Measurements from ENCODE around the gene MGMT. TPM values are rescaled to one million over a fixed set of nuclear protein-coding genes. Genes with fewer than 3 reads are reported as not detected.

MGMT gene
- total RNA-seq, 2 experiments from 2014 or later = 15.4 to 16.7 TPM

DNA sequence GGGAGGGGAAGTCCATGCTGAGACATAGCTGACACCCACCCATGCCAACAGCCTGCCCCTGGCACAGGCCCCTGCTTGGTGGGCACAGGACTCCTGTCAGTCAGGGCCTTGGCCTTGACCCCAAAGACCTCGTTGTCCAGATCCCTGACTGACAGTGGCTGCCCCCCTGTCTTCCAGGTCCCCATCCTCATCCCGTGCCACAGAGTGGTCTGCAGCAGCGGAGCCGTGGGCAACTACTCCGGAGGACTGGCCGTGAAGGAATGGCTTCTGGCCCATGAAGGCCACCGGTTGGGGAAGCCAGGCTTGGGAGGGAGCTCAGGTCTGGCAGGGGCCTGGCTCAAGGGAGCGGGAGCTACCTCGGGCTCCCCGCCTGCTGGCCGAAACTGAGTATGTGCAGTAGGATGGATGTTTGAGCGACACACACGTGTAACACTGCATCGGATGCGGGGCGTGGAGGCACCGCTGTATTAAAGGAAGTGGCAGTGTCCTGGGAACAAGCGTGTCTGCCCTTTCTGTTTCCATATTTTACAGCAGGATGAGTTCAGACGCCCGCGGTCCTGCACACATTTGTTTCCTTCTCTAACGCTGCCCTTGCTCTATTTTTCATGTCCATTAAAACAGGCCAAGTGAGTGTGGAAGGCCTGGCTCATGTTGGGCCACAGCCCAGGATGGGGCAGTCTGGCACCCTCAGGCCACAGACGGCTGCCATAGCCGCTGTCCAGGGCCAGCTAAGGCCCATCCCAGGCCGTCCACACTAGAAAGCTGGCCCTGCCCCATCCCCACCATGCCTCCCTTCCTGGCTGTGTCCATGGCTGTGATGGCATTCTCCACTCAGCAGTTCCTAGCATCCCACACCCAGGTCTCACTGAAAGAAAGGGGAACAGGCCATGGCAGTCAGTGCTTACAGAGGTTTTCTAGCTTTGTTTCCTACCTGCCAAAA is 299.8 kb downstream of the MGMT start:
- Mint-ChIP-seq H3K27me3 (no peaks in the 10 kb centered on the region), H3K4me1 (no peaks in the 10 kb centered on the region), H3K36me3 (ENCODE audit: low read depth) (peaks cover 2% of the 10 kb centered on the region), H3K4me3 (no peak overlapping the region), H3K9me3 (peaks cover 6% of the 10 kb centered on the region), H3K27ac (no peak overlapping the region)
- ChIA-PET CTCF (no interaction called here), POLR2A (no interaction called here)
- DNase-seq = no peak

DNA sequence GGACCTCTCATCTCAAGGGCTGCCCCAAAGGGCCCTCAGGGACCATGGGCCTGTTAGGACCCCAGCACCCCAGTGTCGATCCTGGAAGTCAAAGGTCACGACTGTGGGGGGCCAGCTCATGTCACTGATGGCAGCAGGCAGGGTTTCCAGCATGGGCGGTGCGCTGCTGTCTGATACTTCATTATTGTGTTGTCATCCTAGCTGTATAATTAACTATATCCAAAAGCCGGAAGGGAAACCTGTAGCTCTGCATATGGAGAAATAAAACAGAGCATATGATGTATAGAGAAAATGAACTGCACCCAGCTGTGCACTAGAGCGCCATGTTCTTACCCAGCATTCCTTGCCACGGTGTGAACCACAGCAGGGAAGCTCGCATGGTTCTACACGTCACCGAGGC is 300.7 kb downstream of the MGMT start:
- peaks cover 2% of the 10 kb centered on the region for H3K36me3 Mint-ChIP-seq (ENCODE audit: low read depth)
- H3K4me1 Mint-ChIP-seq = no peaks in the 10 kb centered on the region
- no peak overlapping the region for H3K4me3 Mint-ChIP-seq
- peaks cover 6% of the 10 kb centered on the region for H3K9me3 Mint-ChIP-seq
- H3K27me3 Mint-ChIP-seq = no peaks in the 10 kb centered on the region
- POLR2A ChIA-PET = no interaction called here
- no peak for DNase-seq
- no peak overlapping the region for H3K27ac Mint-ChIP-seq
- CTCF ChIA-PET = no interaction called here

DNA sequence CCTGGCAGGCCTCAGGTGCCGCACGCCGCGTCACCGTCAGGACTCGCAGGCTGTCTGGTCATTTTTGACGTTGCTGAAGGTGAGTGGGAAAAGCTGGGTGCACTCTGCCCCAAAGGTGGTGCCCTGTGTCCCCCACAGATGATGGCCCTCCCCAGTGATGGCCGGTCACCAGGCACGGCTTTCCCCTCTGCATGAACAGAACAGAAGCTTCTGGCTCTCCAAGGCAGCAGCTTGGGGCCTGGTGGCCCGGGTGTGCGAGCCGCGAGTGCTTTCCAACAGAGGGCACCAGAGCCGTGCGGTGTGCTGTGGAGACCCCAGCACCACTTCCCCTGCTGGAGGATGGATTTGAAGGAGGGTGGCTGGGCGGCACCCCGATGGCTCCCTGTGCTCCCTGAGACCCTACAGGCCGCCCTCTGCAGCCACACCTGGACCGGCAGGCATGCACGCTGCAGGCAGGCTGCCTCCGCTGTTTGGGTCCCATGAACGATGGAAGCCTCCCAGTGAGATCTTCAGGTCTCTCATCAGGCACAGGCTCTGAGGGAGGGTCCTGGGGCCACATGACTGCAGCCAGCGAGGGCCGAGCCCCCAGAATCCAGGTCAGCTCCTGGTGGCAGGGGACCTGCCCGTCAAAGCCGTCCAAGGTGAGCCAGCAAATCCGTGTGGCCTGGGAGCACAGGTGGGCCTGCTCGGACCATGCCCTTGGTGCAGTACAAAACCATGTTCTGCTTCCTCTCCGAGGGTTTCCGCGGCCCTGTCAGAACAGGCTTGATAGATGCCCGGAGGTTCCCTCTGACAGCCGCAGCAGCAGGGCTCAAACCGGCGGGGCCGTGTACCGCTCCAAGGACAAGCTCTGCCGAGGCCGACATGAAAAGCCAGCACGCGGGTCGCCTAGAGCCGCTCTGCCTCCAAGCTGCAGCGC is 301.7 kb downstream of the MGMT start:
- POLR2A ChIA-PET = no interaction called here
- H3K27me3 Mint-ChIP-seq = no peaks in the 10 kb centered on the region
- no peak overlapping the region for H3K4me3 Mint-ChIP-seq
- H3K4me1 Mint-ChIP-seq = no peaks in the 10 kb centered on the region
- CTCF ChIA-PET = no interaction called here
- peaks cover 2% of the 10 kb centered on the region for H3K36me3 Mint-ChIP-seq (ENCODE audit: low read depth)
- H3K9me3 Mint-ChIP-seq = peaks cover 6% of the 10 kb centered on the region
- no peak for DNase-seq
- no peak overlapping the region for H3K27ac Mint-ChIP-seq

DNA sequence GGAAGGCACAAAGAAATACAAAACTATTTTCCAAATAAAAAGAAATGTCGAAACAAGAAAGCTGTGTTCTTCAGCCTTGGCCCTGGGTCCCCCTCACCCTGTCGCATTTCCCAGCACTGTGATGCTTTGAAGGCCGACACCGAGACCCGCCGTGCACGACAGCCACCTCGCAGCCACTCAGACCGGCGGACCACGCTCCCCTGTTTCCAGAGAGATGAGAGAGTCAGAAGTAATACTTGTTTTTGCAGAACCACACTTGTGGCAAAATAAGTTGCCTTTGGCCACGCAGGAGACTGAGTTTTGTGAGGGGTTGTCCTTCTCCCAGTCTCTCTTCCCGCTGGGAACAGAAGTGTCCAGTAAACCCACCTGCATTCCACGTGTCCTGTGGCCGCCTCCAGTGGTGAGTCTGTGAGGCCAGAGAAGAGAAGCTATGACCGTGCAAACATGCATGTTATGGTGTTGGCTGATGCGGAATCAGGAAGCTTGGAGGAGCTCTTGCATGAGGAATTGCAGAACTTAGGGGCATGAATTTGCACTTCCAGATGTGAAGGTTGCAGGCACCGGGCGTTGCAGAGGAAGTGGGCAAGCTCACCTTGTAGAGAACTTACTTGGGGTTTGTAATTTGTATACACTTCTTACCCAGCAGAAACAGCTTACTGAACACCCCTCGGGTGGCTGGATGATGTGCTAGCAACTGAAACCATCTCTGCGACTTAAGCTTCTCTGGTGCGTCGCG is 302.5 kb downstream of the MGMT start:
- ChIA-PET POLR2A (no interaction called here), CTCF (no interaction called here)
- Mint-ChIP-seq H3K36me3 (ENCODE audit: low read depth) (peaks cover 2% of the 10 kb centered on the region), H3K27me3 (no peaks in the 10 kb centered on the region), H3K4me1 (no peaks in the 10 kb centered on the region), H3K4me3 (no peak overlapping the region), H3K27ac (no peak overlapping the region), H3K9me3 (peaks cover 6% of the 10 kb centered on the region)
- no peak for DNase-seq

DNA sequence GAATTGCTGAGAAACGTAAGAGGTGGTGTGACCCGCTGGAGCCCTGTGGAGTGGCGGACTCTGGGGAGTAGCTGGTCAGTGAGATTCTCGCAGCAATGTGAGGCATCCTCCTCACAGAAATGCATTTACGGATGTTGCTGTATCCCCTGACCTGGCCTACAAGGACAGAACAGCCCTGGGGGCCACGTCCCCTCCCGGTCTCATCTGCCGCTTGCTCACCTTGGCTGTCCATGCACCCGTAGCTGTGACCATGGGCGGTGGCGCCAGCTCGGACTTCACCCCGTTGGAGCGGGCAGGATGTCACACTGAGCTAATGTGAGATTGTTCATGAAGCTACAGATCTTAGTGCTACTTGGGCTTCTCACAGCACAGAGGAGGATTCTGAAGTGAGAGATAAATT is 303.2 kb downstream of the MGMT start:
- CTCF ChIA-PET = no interaction called here
- H3K4me1 Mint-ChIP-seq = no peaks in the 10 kb centered on the region
- peaks cover 6% of the 10 kb centered on the region for H3K9me3 Mint-ChIP-seq
- H3K4me3 Mint-ChIP-seq = no peak overlapping the region
- H3K36me3 Mint-ChIP-seq (ENCODE audit: low read depth) = peaks cover 2% of the 10 kb centered on the region
- H3K27ac Mint-ChIP-seq = no peak overlapping the region
- H3K27me3 Mint-ChIP-seq = no peaks in the 10 kb centered on the region
- POLR2A ChIA-PET = no interaction called here
- no peak for DNase-seq

DNA sequence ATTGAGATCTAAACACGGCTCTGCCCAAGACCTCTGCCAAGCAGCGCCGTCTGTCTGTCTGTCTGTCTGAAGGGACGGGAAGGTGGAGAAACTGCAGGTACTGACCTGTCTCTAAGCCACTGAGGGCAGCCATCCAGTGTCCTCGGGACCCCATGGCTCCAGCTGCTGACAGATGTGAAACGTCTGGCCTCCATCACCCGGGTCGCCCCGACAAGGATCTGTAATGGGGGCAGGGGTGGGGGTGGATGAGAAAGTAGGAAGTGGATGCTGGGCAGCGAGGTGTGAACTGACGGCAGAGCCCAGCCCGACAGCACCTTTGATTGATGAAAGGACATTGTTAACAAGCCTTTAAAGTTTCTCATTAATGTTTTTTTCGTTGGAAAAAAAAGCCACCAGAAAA is 304.0 kb downstream of the MGMT start:
- Mint-ChIP-seq H3K4me1 (no peaks in the 10 kb centered on the region), H3K27me3 (no peaks in the 10 kb centered on the region), H3K9me3 (peaks cover 5% of the 10 kb centered on the region), H3K27ac (no peak overlapping the region), H3K4me3 (no peak overlapping the region), H3K36me3 (ENCODE audit: low read depth) (peaks cover 2% of the 10 kb centered on the region)
- ChIA-PET CTCF (no interaction called here), POLR2A (no interaction called here)
- no peak for DNase-seq

DNA sequence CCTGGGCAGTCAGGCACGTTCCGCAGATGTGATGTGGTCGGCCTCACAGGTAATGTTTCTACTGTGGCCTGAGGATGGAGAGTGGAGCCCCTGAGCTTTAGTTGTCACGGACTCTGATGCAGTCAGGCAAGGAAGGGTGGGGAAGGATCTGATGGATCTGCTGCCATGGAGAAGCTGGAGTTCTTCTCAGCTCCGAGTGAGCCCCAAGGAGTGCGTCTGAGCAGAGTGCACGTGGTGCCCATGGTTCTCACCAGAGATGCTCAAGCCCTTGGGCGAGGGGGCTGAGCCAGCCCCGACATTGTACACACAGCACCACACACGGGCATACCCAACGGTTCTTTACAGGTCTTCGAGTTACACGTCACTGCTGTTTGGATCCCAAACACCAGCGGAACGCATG is 304.5 kb downstream of the MGMT start:
- no peak for DNase-seq
- H3K27ac Mint-ChIP-seq = no peak overlapping the region
- no peak overlapping the region for H3K4me3 Mint-ChIP-seq
- POLR2A ChIA-PET = no interaction called here
- no peaks in the 10 kb centered on the region for H3K27me3 Mint-ChIP-seq
- CTCF ChIA-PET = no interaction called here
- H3K36me3 Mint-ChIP-seq (ENCODE audit: low read depth) = peaks cover 2% of the 10 kb centered on the region
- peaks cover 6% of the 10 kb centered on the region for H3K9me3 Mint-ChIP-seq
- no peaks in the 10 kb centered on the region for H3K4me1 Mint-ChIP-seq

DNA sequence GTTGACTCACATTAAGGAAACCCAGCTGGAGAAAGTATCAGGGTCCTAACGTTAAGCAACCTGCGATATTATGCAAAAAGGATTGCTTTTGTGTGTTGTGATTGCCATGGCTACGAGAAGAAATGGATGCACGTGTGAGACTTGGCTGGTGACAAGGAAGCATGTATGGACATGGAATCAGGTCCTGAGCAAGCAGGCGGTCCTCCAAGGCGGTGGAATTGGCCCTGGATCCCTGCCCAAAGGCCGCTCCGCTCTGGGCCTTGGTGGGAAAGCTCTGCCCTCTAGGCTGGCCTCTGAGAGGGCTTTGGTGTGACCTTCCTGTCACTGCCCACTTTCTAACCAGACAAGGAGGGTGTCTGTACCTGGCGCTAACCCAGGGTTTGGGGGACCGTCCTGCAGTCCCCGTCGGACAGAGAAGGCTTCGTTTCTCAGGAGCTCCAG is 305.0 kb downstream of the MGMT start:
- no peak for DNase-seq
- Mint-ChIP-seq H3K36me3 (ENCODE audit: low read depth) (peaks cover 2% of the 10 kb centered on the region), H3K27ac (no peak overlapping the region), H3K9me3 (peaks cover 9% of the 10 kb centered on the region), H3K4me1 (no peaks in the 10 kb centered on the region), H3K4me3 (no peak overlapping the region), H3K27me3 (no peaks in the 10 kb centered on the region)
- ChIA-PET CTCF (no interaction called here), POLR2A (no interaction called here)

DNA sequence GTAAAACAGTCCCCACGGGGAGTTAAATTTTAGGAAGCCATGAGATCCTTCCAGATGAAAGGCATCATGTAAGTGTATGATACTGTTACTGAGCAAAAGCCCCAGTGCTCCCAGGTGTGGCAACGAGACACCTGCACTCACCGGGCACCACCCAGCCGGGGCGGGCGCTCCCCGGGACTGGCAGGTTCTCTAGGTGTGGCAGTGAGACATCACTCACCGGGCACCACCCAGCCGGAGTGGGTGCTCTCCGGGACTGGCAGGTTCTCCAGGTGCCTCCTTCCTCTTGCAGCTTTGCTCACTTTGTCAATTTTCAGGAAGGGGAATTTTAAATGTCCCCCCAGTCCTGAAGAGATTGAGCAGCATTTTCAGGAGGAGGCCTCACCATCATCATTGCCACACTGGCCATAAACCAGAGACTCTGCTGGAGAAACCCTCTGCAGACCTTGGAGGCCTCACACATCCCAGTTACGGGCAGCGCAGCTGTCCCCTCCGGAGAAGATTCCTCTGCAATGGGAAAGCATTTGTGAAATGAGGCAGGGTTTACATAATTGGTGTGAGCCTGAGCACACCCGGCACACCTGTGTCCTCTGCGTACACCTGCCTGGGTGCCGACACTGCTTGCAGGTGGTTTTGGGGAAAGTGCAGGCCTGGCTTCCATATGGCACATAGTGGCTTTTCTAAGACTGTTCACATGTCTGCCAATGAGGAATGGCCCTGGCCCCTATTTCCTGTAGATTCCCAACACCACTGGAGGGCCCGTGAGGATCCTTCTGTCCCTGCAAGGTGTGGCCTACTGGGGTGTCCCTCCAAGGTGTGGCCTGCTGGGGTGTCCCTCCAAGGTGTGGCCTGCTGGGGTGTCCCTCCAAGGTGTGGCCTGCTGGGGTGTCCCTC is 305.7 kb downstream of the MGMT start:
- POLR2A ChIA-PET = no interaction called here
- CTCF ChIA-PET = no interaction called here
- Mint-ChIP-seq H3K27me3 (no peaks in the 10 kb centered on the region), H3K9me3 (peaks cover 9% of the 10 kb centered on the region), H3K4me3 (no peak overlapping the region), H3K27ac (no peak overlapping the region), H3K4me1 (no peaks in the 10 kb centered on the region), H3K36me3 (ENCODE audit: low read depth) (peaks cover 2% of the 10 kb centered on the region)
- DNase-seq = no peak

DNA sequence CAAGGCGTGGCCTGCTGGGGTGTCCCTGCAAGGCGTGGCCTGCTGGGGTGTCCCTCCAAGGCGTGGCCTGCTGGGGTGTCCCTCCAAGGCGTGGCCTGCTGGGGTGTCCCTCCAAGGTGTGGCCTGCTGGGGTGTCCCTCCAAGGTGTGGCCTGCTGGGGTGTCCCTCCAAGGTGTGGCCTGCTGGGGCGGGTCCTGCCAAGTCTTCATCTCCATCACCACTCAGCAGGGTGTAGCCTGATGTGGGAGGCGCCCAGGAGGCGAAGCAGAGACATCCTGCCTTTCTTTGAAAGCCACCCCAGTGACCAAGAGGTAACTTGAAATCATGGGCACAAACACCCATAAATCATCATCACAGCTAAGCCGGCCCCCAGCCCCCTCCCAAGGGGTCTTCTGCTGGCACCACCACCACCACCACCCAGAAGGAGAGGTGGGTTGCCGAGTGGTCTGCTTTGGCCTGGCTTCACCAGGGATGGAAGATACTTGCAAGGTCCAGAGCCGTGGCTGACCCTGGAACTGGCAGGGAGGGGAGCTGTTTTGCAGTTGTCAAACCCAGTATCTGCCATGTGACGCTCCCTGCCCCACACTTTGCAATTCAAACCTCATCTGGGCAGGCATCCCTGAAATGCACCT is 306.4 kb downstream of the MGMT start:
- no peak for DNase-seq
- Mint-ChIP-seq H3K36me3 (ENCODE audit: low read depth) (no peaks in the 10 kb centered on the region), H3K27ac (no peak overlapping the region), H3K4me3 (no peak overlapping the region), H3K27me3 (no peaks in the 10 kb centered on the region), H3K9me3 (peaks cover 9% of the 10 kb centered on the region), H3K4me1 (no peaks in the 10 kb centered on the region)
- CTCF ChIA-PET = no interaction called here
- POLR2A ChIA-PET = no interaction called here

DNA sequence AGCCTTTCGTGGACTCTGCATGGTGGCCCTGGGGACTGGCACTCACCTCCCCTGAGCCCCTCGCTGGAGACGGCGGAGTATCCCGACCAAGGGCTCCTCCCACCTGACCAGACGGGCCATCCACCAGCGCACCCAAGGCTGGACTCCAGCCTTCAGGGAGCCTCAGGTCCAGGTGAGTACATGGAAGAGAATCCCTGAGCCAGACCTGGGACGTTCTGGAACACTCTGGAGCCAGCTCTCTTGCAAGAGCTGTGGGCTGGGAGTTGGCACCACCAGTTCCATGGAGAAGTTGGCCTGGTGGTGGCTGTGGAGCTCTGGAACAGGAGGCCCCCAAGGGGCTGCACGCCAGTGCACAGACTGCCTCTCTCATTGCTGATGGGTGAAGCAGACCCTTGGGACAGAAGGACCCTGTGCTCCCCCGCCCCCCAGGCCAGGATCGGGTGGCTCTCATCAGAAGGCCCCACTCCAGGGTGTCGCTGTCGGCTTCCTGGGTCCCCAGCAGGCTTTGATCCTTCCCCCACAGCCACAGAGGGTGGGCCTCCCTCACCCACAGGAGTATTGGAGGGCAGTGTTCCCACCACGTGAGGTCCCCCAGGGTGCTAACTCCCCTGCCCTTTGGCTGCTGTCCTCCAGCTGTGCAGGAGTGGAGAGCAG is 307.2 kb downstream of the MGMT start:
- ChIA-PET CTCF (no interaction called here), POLR2A (no interaction called here)
- no peaks in the 10 kb centered on the region for H3K36me3 Mint-ChIP-seq (ENCODE audit: low read depth)
- DNase-seq = no peak
- H3K4me3 Mint-ChIP-seq = no peak overlapping the region
- peaks cover 9% of the 10 kb centered on the region for H3K9me3 Mint-ChIP-seq
- H3K27me3 Mint-ChIP-seq = no peaks in the 10 kb centered on the region
- no peak overlapping the region for H3K27ac Mint-ChIP-seq
- H3K4me1 Mint-ChIP-seq = no peaks in the 10 kb centered on the region
